Astrocyte of the hippocampus (primary cell): ENCODE data around the gene NTPCR.
"Not testable (repeated sequence)": the region's sequence is repeated elsewhere in the genome, so short reads cannot be mapped to it uniquely, and the experiment has no call there.

ENCODE experiments used
- DNase-seq: peaks from one replicate; pipeline ENCODE4 v3.0.0; 2011; ENCODE audit warnings: low read depth, low spot score

NTPCR gene

GRCh38 chr1:232927166-232927565, 23.2 kb upstream of the NTPCR start:
- not testable (repeated sequence) for DNase-seq

- no peak for DNase-seq
Measured at GRCh38 chr1:232927830-232928505, 22.4 kb upstream of the NTPCR start.

- DNase-seq, result no peak
Measured at GRCh38 chr1:232932486-232933425, 17.7 kb upstream of the NTPCR start.

- no peak for DNase-seq
Measured at GRCh38 chr1:232936941-232937340, 13.5 kb upstream of the NTPCR start.

DNA sequence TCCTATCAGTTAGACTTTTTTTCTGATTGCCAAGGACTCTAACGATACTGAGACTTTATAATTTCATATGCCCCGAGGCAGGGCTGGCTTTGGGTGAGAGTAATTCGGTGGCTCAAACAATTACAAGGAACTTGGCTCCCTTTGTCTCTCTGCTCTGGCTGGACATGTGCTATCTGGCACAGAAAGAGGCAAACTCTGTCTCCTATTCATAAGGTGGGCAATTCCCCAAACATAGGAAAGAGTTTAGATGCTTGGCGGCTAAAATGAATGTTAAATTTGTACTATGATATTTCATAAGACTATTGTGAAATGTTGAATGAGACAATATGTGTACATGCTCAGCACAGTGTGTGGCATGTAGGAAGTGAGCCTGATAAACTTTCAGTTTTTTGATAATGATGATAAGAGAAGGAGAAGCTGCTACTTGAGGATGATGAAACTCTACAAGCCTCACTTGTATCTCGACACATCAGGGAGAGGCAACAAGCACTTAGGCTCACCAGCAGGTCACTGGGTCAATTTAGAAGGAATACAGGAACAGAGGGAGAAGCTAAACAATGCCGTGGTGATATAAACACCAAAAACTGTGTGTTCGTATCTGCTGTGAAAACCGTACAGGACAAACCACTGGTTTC, 12.6 kb upstream of the NTPCR start:
- DNase-seq, result no peak

DNA sequence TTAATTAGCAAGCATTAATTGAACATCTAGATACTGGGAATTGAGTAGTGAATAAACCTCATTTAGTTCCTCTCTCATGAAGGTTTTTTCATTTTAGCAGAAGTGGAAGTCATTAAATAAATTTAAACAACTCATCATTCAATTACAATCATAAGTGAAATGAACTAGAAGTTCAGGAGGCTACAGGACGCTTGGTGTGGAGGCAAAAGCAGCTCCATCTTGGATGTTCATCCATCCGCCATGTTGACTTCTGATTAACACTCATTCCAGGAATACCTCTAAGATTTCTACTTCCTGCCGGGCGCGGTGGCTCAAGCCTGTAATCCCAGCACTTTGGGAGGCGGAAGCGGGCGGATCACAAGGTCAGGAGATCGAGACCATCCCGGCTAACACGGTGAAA, 11.5 kb upstream of the NTPCR start:
- no peak for DNase-seq

- DNase-seq, result no peak
Measured at GRCh38 chr1:232939748-232940147, 10.7 kb upstream of the NTPCR start.

- DNase-seq, result no peak
Measured at GRCh38 chr1:232940262-232940661, 10.1 kb upstream of the NTPCR start.

DNA sequence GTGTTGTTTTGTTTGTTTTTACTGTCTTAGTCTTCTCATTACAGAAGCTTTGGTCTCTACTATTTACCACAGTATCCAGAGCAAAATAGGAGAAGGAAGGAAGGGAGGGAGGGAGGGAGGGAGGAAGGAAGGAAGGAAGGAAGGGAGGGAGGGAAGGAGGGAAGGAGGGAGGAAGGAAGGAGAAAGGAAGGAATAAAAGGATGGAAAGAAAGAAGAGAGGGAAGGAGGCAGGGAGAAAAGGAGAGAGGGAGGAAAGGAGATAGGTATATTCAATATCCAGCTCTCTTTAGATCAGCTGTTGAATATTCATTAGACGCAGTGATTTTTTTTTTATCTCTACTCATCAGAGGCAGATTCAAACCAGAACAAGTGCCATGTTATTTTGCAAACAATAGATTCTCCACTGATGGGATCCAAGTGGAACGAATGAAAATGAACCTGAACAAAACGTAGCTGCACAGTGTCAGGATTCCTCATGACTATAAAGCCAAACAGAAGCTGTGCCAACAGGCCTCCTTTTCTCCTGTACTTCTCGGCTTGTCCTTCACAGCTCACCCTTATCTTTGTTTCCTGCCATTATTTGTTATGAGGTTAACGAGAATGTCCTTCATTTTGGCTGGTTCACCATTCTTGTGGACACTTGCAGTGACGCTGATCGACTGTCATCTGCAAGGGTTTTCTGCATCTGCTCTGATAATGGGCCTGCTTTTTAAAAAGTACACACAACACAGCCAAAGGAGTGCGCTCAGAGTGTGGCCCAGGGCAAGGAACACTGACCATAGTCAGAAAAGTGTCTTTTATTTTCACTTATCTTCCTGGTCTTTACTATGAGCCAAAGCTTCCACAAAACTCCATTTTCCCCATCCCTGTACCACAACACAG, 7.8 kb upstream of the NTPCR start:
- DNase-seq, result no peak

DNA sequence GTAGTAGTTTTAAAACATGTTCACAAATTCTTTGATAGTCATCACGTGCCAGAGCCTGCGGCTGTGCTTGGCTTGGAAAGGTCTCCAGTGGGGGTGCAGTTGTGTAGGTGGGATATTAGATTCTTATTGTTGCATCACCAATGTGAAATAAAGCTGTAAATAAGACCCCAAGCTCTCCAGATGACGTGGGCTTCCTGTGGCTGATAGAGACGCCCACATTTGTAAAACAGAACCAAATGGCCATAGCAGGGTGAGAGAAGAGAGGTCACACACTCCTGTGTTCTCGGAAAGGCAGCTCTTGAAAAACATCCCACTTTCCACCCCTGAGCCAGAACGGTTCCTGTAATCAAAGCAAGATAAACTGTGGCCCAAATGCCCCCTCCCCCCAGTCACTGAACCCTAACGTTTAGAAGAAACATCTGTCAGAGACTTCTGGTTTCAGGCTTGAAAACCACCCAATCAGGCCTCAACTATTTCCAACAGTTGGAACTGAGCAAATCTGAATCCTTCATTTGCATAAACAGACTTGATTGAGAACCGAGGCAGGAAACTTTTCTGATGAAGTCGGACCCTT, 6.6 kb upstream of the NTPCR start:
- no peak for DNase-seq

DNA sequence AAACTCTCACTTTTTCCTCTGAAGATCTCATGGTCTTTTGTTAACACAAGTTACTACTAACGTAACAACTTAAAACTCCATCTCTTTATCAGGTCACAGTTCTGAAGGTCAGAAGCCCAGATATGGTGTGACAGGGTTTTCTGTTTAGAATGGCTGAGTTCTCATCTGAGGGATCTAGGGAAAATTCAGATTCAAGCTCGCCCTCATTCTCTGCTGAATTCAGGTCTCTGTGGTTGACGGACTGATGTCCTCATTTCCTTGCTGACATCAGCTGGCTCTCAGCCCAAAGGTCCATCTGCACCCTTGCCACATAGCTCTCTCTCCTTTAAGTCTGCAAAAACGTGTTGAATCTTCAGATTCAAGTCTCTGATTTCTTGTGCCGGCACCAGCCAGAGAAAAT, 6.1 kb upstream of the NTPCR start:
- DNase-seq, result no peak

- DNase-seq, result no peak
Measured at GRCh38 chr1:232949636-232950196, 695 bp upstream of the NTPCR start.

DNA sequence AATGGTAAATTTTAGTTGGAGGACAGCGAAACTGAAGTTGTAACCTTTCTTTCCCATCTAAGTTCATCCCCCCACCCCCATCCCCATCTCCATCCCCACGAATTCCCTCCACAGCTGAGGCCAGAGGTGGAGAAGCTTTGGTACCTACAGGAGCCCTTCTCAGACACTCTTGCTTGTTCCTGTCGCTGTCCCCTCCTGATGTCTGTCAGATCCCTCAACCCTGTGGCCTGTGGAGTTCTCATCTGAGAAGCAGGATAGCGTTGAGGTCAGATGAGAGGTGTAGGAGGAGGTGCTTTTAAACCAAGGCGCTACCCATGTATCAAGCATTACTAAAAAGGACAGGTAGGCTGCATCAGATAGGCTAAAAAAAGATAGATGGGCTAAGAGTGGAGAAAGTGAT, 769 bp downstream of the NTPCR start:
- peak; percentile 50 for DNase-seq

DNA sequence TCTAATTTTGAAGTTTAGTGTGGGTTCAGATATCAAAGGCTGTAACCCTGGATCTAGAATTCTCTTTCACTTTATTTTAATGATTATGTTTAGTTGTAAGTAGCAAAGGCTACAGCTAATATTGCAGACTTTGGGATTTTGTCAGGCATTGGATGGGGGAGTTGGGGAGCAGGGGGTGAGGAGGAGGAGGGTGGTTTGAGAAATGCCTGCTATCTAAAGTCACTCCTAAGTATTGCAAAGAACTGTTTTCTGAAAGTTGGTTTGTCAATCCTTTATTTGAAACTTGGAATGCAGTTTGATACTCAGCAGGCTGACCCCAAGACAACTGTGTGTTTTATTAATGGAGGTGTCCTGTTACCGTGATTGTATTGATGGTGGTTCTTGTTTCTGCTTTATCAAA, 1.2 kb downstream of the NTPCR start:
- DNase-seq, result no peak

DNA sequence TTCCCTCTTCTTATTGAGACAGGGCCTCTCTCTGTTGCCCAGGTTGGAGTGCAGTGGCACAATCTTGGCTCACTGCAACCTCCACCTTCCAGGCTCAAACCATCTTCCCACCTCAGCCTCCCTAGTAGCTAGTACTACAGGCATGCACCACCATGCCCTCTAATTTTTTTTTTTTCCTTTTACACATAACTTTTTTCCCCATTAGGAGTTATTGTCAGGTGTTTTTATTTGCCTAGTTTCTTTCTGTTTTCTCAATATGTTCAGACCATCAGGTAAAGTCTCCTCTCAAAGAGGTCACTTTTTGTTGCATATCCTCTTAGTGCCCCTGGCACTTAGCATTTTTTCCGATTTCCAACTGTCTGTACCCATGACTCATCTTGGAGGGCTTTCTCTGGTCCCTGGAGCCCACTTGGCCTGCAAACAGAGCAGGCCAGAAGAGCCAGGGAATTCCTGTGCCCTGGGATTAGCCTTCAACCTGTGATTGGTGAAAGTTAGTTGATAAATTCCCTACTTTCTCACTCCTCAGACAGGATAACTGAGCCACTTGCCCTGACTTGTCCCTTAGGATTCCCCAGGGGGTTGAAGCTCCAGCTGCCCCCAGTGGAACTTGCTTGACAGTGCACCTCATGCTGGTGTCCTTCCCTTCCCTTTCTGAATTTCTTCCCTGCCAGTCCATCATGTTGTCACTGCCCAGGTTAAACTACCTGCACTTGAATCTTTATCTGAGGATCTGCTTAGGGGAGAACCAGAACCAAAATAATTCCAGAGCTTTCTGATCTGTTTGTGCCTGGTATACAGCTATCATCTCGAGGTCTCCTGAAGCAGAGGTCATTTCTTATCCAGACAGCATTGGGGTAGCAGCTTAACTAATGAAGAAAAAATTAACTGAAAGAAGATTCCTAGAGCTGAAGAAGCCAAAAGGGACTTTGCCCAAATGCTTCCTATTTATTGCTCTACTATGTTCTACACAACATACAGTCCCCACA, 2.4 kb downstream of the NTPCR start:
- peak; percentile 57 for DNase-seq

GRCh38 chr1:232954594-232955365, 4.4 kb downstream of the NTPCR start:
- DNase-seq, result peak; percentile 44

GRCh38 chr1:232956081-232956480, 5.7 kb downstream of the NTPCR start:
- no peak for DNase-seq

- DNase-seq, result no peak
Measured at GRCh38 chr1:232958067-232958466, 7.7 kb downstream of the NTPCR start.
